Thyroid gland (tissue), 4 donors: Measurements from ENCODE around the gene AFAP1L2.

Source experiments
- CTCF ChIP-seq, 6 experiments: fragments of 200-600 bp in 3 of 6; fragments of 450-650 bp in 3 of 6; sonication (generic) in 3 of 6; IDR thresholded peaks; one replicate each; pipeline ENCODE4 v1.5.1; 2016 to 2019; ENCODE audit warnings: antibody characterized with exemption in 6 of 6, mild to moderate bottlenecking in 2 of 6, inconsistent platforms in 1 of 6, moderate library complexity in 1 of 6
- POLR2A ChIP-seq, 2 donors: fragments of 450-650 bp; IDR thresholded peaks; one replicate each; pipeline ENCODE4 v1.6.1; 2017; ENCODE audit warnings: antibody characterized with exemption in 2 of 2, mild to moderate bottlenecking in 2 of 2, moderate library complexity in 1 of 2

- TF ChIP-seq CTCF (IDR thresholded peaks at IDR 0.05) (no peak), POLR2A (IDR thresholded peaks at IDR 0.05) (no peak)
Measured at GRCh38 chr10:114384181-114384580, 20.1 kb downstream of the AFAP1L2 start.
